ENCODE results near the gene POU6F2. TPM values are rescaled to one million over a fixed set of nuclear protein-coding genes. Genes with fewer than 3 reads are reported as not detected.

POU6F2 gene
- total RNA-seq, 3 donors from 2014 or later: under 0.01 TPM; not detected in 2

- Histone ChIP-seq H3K36me3 (no peaks in the 10 kb centered on the region), H3K27me3 (no peaks in the 10 kb centered on the region), H3K9me3 (no peaks in the 10 kb centered on the region), H3K27ac (no peak overlapping the region), H3K4me1 (no peaks in the 10 kb centered on the region), H3K4me3 (no peak overlapping the region)
- DNase-seq (ENCODE audit: low spot score in 2 of 2): no peak
- TF ChIP-seq CTCF (IDR thresholded peaks at IDR 0.05) (no peak), POLR2AphosphoS5 (IDR thresholded peaks at IDR 0.05) (no peak), POLR2A (IDR thresholded peaks at IDR 0.05) (no peak)
- intact Hi-C loops (cut with DNase I; ENCODE audit: low total_unique reads): no loop called here
Observed at GRCh38 chr7:39069896-39070881, 92.5 kb downstream of the POU6F2 start.

GRCh38 chr7:39071116-39071515 is 93.4 kb downstream of the POU6F2 start:
- Histone ChIP-seq H3K27me3 (no peaks in the 10 kb centered on the region), H3K4me3 (no peak overlapping the region), H3K9me3 (no peaks in the 10 kb centered on the region), H3K36me3 (no peaks in the 10 kb centered on the region), H3K27ac (no peak overlapping the region), H3K4me1 (no peaks in the 10 kb centered on the region)
- TF ChIP-seq POLR2A (IDR thresholded peaks at IDR 0.05) (no peak), POLR2AphosphoS5 (IDR thresholded peaks at IDR 0.05) (no peak), CTCF (IDR thresholded peaks at IDR 0.05) (no peak)
- no peak for DNase-seq (ENCODE audit: low spot score in 2 of 2)
- intact Hi-C loops (cut with DNase I; ENCODE audit: low total_unique reads): no loop called here

- H3K27me3 ChIP-seq: no peaks in the 10 kb centered on the region
- H3K27ac ChIP-seq: no peak overlapping the region
- intact Hi-C loops (cut with DNase I; ENCODE audit: low total_unique reads): no loop called here
- no peak overlapping the region for H3K4me3 ChIP-seq
- H3K4me1 ChIP-seq: no peaks in the 10 kb centered on the region
- no peaks in the 10 kb centered on the region for H3K36me3 ChIP-seq
- DNase-seq (ENCODE audit: low spot score in 2 of 2): no peak
- no peaks in the 10 kb centered on the region for H3K9me3 ChIP-seq
- TF ChIP-seq POLR2A (IDR thresholded peaks at IDR 0.05): no peak
- no peak for TF ChIP-seq CTCF (IDR thresholded peaks at IDR 0.05)
- TF ChIP-seq POLR2AphosphoS5 (IDR thresholded peaks at IDR 0.05): no peak
Observed at GRCh38 chr7:39073432-39073831, 95.7 kb downstream of the POU6F2 start.

- intact Hi-C loops (cut with DNase I; ENCODE audit: low total_unique reads): no loop called here
- Histone ChIP-seq H3K36me3 (no peaks in the 10 kb centered on the region), H3K27ac (no peak overlapping the region), H3K4me3 (no peak overlapping the region), H3K27me3 (no peaks in the 10 kb centered on the region), H3K9me3 (no peaks in the 10 kb centered on the region), H3K4me1 (no peaks in the 10 kb centered on the region)
- TF ChIP-seq CTCF (IDR thresholded peaks at IDR 0.05) (no peak), POLR2A (IDR thresholded peaks at IDR 0.05) (no peak), POLR2AphosphoS5 (IDR thresholded peaks at IDR 0.05) (no peak)
- DNase-seq (ENCODE audit: low spot score in 2 of 2): no peak
Observed at GRCh38 chr7:39075210-39075609, 97.5 kb downstream of the POU6F2 start.

- Histone ChIP-seq H3K4me3 (no peak overlapping the region), H3K27ac (no peak overlapping the region), H3K9me3 (no peaks in the 10 kb centered on the region), H3K27me3 (peaks cover 0 to 14% of the 10 kb centered on the region in 2 donors), H3K4me1 (no peaks in the 10 kb centered on the region), H3K36me3 (no peaks in the 10 kb centered on the region)
- no peak for TF ChIP-seq POLR2AphosphoS5 (IDR thresholded peaks at IDR 0.05)
- TF ChIP-seq POLR2A (IDR thresholded peaks at IDR 0.05): no peak
- no peak for TF ChIP-seq CTCF (IDR thresholded peaks at IDR 0.05)
- intact Hi-C loops (cut with DNase I; ENCODE audit: low total_unique reads): no loop called here
- DNase-seq (ENCODE audit: low spot score in 2 of 2): no peak
Observed at GRCh38 chr7:39083781-39084180, 106.1 kb downstream of the POU6F2 start.

Data from breast epithelium (tissue), 4 donors.